Measurements from ENCODE around the gene ARHGAP28.
"Not testable (repeated sequence)": the region's sequence is repeated elsewhere in the genome, so short reads cannot be mapped to it uniquely, and the experiment has no call there.

Gene ARHGAP28

DNA sequence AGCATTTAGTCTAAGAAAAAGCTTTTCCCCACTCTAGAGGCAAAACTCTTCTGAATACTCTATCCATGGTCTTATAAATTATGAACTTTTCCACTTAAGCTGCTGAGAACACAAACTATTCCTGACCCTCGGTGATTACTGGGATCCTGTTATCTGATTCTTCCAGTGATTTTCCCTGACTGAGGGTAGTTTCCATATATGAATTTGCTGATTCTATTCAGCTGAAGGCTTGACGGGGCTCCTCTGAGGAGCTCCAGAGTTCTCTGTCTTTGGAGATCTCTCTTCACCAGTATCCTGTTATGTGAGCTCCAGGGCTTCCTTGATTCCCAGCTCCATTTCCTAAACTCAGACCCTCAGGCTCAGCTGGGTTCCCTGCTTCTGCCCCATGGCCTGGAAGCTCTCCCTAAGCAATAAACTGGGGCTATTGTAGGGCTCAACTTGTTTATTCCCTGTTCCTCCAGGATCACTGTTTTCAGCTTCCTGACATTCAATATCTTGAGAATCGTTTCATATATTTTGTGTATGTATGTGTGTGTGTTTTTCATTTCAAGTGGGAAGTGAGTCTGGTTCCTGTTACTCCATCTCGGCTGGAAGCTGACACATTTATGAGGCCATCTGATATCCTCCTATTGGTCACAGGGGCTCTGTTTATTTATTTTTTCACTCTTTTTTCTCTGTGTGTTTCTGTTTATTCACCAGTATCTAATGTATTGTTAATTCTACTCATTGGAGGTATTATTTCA lies 78.2 kb downstream of the ARHGAP28 start:
- no peak for DNase-seq (ENCODE audit: extremely low read depth in 1 of 2, low read depth in 1 of 2)

DNA sequence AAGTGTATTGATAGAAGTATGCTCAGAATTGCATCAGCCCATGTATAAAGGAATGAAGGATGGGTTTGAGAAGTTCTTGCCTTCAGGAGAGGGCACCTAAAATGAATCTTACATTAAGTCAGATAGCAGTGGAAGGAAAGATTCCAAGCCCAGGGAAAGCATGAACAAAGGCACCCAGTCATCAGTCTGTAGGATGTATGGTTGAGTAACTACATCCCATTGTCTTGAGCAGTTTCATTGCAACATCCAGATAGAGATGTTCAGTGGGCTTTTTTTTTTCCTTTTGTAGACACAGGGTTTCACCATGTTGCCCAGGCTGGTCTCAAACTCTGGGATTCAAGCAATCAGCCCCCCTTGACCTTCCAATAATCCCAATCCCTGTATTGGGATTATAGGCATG lies 80.7 kb downstream of the ARHGAP28 start:
- no peak for DNase-seq (ENCODE audit: extremely low read depth in 1 of 2, low read depth in 1 of 2)

DNA sequence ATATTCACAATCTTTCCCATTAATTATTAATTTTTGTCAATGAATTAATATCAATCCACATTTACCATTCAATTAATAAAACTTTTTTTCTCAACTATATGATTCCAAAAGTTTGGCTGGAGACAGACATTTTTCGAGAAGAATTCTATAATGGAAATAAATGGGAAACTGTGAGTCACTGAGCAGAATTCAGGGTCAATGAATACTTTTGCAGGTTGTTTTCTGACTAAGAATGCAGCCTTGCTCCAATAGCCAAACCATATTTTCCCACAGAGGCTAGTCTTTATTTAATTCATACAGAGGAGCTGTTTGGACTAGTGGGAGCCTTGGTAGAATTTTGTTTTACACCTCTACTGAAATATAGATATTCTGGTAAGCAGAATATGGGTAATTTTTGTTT lies 82.3 kb downstream of the ARHGAP28 start:
- DNase-seq (ENCODE audit: extremely low read depth in 1 of 2, low read depth in 1 of 2), result no peak

DNA sequence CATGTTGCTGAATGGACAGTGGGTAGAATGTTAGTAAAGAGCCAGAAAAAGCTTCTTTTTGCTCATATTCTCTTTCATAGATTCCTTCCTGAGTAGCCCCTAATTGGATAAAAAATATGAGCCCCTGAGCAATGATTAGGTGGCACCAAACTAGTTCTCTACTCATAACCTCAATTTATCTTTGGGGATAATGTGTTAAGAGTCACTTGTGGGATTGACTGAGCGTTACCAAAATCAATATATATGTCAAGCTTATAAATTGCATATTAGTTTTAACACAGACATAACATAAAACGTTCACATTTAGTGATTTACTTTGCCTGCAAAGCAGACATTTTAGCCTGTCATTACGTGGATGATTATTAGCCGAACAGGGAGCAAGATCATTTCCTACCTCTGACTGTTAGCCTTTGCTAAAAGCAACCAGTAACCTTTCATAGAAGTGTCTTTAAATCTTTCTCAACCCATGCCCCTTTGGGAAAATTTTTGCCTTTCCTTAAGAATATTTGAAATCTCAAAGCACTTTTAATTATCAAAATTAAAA lies 85.4 kb downstream of the ARHGAP28 start:
- no peak for DNase-seq (ENCODE audit: extremely low read depth in 1 of 2, low read depth in 1 of 2)

DNA sequence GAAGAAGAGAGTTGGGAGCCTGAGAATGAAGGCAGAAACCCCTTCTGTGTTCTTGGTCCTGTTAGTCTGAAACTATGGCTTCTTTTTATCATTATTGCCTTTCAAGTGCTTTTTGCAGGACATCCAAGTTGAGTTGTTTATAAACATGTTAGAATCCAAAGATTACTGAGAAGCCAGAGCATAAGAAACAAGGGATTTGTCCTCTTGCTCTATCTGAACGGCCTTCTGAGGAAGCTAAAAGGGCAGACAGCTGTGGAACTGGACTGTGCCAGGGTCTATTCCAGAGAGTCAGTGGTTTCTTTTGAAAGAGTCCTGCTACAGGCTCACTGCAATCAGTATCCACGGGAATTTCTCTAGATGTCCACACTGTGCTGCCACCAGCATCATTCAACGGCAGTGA lies 86.6 kb downstream of the ARHGAP28 start:
- no peak for DNase-seq (ENCODE audit: extremely low read depth in 1 of 2, low read depth in 1 of 2)

DNA sequence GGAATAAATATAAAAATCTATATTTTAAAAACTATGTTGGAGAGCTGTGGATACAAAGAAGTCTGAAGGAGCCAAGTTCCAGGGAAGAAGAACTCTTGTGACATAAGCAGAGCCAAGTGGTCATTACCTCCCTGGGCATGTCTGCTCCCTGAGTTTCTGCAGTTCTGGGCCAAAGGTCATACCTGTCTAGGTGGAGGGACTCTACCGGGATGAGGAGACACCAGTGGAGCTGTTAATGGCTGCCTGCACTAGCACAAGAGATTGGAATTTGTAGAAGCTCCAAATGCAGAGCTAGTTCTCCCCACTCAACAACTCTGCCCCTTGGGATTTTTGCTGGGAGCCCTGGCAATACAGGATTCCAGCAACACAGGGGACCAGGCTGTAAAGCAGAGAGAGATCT lies 89.8 kb downstream of the ARHGAP28 start:
- no peak for DNase-seq (ENCODE audit: extremely low read depth in 1 of 2, low read depth in 1 of 2)

DNA sequence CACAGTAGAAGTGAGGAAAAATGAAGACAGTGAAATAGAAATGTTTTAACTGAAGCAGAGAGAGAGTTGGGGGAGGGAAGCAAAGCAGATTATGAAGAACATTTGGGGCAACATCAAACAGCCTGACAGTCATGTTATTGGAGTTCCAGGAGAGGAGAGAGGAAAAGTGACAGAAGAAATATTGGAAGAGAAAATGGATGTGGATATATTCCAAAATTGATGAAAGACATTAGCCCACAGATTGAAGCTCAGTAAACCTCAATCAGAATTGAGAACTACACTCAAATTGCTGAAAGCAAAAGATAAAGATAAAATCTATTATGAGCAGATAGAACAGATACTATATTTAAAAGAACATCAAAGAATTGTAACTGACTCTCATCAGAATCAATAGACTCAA lies 90.8 kb downstream of the ARHGAP28 start:
- no peak for DNase-seq (ENCODE audit: extremely low read depth in 1 of 2, low read depth in 1 of 2)

DNA sequence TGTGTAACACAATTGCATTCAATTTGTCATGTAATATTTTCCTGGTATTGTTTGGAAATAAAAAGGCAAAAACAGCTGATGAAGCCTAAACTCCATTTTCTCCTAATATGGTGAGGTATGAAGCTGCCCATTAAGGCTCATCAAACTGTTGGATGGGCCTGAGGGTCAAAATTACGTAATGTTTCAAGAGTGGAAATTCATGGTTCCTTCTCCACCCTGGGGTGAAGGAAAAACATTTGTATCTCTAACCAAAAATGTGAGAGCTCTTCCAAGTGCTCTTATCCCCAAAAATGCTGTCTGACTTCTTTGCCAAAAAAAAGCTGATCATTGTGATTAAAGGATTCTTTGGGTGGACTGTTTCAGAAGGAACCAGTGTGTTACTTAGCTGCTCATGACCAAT lies 91.8 kb downstream of the ARHGAP28 start:
- no peak for DNase-seq (ENCODE audit: extremely low read depth in 1 of 2, low read depth in 1 of 2)

DNA sequence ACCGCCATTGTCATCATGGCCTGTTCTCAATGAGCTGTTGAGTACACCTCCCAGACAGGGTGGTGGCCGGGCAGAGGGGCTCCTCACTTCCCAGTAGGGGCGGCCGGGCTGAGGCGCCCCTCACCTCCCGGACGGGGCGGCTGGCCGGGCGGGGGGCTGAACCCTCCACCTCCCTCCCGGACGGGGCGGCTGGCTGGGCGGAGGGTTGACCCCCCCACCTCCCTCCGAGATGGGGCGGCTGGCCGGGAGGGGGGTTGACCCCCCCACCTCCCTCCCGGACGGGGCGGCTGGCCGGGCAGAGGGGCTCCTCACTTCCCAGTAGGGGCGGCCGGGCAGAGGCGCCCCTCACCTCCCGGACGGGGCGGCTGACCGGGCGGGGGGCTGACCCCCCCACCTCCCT lies 97.6 kb downstream of the ARHGAP28 start:
- DNase-seq (ENCODE audit: extremely low read depth in 1 of 2, low read depth in 1 of 2), result not testable (repeated sequence)

DNA sequence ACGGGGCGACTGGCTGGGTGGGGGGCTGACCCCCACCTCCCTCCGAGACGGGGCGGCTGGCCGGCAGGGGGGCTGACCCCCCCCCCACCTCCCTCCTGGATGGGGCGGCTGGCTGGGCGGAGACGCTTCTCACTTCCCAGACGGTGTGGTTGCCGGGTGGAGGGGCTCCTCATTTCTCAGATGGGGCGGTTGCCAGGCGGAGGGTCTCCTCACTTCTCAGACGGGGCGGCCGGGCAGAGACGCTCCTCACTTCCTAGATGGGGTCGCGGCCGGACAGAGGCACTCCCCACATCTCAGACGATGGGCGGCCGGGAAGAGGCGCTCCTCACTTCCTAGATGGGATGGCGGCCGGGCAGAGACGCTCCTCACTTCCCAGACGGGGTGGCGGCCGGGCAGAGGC lies 98.0 kb downstream of the ARHGAP28 start:
- not testable (repeated sequence) for DNase-seq (ENCODE audit: extremely low read depth in 1 of 2, low read depth in 1 of 2)

DNA sequence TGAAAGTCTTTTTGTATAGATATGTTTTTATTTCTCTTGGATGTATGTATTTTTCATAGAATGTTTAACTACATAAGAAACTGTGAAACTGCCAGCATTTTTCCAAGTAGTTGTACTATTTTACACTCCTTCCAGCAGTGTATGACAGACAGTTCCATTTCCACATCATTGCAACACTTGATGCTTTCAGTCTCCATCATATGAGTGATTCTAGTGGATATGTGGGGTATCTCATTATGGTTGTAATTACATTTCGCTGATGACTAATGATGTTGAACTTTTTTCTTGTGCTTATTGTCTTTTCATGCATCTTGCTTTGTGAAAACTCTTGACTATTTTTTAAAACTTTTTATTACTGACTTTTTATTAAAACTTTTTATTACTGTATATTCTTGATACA lies 101.4 kb downstream of the ARHGAP28 start:
- DNase-seq (ENCODE audit: extremely low read depth in 1 of 2, low read depth in 1 of 2), result no peak

DNA sequence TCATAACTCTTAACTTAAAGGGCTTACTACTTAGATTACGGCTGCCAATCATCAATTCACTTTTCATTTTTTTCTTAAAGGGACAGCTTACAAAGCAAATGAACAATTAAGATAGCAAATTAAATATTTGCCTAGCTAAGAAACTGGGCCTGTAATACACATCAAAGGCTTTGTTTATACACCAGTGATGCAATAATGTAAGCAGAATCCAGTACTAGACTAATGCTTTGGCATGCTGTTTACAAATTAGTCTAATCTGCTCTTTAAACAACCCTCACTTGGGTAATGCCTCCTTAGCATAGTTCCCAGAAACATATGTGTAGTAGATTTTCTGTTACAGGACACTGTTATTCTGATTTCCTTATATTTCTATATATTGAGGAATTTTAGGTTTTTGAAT lies 105.8 kb downstream of the ARHGAP28 start:
- DNase-seq (ENCODE audit: extremely low read depth in 1 of 2, low read depth in 1 of 2), result no peak

DNA sequence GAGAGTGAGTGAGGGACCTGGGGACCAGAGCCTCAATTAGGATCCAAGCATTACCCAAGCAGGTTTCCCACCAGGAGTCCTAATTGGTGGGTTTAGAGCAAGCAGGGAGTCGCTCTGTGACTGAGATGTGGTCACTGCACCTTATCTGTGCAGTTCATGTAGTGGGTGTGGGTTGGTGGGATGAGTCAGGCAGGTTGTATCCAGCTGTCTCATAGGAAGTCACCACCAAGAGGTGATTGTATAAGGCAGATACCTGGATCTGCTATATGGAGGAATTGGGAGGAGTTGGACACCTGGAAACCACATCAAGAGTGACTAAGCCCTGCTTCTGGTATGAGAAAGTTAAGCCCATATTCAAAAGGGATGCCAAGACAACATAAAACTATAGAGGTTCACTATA lies 106.8 kb downstream of the ARHGAP28 start:
- DNase-seq (ENCODE audit: extremely low read depth in 1 of 2, low read depth in 1 of 2), result no peak

DNA sequence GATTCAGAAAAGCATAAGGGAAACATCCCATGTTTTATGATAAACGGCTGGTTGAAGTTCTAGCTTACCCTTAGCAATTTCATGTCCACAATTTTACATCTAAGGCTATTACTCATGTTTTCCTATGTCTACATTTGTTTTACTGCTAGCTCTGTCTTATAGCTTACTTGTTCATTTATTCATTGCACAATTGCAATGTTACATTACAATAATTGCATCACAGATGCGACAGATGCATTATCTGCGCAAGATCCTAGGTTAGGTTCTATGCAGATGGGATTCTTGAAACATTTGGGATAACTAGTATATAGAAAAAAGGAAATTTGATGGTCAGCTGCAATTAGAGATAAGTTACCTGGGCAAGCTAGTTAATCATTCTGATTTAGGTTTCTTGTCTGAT lies 108.4 kb downstream of the ARHGAP28 start:
- no peak for DNase-seq (ENCODE audit: extremely low read depth in 1 of 2, low read depth in 1 of 2)

DNA sequence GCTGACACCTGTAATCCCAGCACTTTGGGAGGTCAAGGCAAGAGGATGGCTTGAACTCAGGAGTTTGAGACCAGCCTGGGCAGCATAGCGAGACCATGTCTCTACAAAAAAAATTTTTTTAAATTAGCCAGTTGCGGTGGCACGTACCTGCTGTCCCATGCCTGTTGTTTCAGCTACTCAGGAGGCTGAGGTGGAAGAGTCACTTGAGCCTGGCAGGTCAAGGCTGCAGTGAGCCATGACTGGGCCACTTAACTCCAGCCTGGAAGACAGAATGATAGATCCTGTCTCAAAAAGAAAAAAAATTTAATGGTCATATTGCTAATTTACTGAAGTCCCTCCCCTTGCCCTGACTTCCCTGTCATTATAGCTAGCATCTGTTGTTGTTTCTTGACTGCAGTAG lies 112.6 kb downstream of the ARHGAP28 start:
- DNase-seq (ENCODE audit: extremely low read depth in 1 of 2, low read depth in 1 of 2), result no peak

DNA sequence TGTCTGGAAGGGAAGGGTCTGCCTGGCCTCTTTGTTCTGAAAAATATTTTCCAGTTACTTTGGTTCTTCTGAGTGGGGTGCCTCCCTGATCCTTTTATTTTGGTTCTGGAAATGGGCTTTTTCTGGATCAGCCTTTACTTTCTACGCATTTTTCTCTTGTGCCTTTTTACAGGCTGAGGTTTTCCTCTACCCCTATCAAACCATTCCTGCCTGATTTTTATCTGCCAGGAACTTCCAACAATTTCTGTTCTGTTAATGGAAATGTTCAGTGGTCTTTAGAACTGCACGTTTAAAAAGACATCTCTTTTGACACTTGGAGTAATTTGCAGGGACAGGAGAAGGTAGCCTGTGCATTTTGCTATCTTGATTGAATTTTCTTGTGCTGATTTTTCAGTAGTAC lies 113.8 kb downstream of the ARHGAP28 start:
- no peak for DNase-seq (ENCODE audit: extremely low read depth in 1 of 2, low read depth in 1 of 2)

DNA sequence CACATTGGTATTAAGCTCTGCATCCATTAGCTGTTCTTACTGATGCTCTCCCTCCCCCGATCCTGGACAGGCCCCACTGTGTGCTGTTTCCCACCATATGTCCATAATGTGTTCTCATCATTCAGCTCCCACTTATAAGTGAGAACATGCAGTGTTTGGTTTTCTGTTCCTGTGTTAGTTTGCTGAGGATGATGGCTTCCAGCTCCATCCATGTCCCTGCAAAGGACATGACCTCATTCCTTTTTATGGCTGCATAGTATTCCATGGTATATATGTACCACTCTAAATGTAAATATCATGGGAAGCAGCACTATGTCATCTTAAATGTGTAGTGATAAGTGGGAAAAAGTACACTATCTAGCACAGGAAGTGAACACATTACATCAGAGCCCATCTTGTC lies 116.0 kb downstream of the ARHGAP28 start:
- DNase-seq (ENCODE audit: extremely low read depth in 1 of 2, low read depth in 1 of 2), result not testable (repeated sequence)

DNA sequence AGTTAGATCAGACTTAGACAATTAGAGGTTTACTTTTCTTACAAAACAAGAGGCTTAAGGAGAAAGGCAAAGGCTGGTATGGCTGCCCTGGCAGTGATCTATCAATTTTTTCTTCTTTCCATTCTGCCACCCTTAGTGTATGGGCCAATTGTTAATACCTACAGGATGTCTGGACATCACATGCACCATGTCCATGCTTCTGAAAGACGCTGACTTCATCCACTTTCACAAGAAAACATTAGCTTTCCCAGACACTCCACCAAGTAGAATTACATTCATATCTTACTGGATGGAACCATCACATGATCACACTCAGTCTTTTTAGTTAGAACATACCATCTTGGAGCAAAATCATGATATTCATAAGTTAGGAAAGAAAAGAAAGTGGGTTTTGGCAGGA lies 120.9 kb downstream of the ARHGAP28 start:
- no peak for DNase-seq (ENCODE audit: extremely low read depth in 1 of 2, low read depth in 1 of 2)

DNA sequence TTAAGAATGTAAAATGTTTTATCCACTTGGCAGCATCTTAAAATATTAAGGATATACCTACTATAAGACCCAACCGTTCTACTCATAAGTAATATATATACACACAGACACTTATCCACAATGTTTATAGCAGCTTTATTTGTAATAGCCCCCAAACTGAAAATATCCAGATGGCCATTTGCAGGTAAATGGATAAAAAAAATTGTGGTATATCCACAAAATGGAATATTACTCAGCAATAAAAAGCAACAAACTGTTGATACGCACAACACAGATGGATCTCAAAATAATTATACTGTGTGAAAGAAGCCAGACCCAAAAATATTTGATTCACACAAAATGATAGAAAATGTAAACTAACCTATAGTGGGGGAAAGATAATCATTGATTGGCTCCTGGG lies 122.0 kb downstream of the ARHGAP28 start:
- DNase-seq (ENCODE audit: extremely low read depth in 1 of 2, low read depth in 1 of 2), result no peak

DNA sequence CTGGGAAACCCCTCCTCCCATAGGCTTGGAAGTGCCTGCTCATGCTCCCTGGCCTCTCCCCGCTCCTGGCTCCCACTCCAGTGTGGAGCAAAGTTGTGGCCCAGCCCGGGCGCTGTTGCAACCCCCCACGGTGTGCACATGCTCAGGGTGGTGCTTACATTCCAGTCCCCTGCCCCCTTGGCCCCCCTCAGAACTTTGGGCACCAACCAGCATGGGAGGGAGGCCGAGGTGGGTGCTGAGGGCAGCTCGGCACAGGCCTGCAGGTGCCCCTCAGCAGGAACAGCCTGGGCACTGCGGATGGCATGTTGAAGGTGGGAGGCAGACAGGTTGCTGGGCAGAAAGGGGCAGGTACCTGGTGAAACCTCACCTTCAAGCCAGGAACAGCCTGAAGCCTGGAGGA lies 125.3 kb downstream of the ARHGAP28 start:
- no peak for DNase-seq (ENCODE audit: extremely low read depth in 1 of 2, low read depth in 1 of 2)

DNA sequence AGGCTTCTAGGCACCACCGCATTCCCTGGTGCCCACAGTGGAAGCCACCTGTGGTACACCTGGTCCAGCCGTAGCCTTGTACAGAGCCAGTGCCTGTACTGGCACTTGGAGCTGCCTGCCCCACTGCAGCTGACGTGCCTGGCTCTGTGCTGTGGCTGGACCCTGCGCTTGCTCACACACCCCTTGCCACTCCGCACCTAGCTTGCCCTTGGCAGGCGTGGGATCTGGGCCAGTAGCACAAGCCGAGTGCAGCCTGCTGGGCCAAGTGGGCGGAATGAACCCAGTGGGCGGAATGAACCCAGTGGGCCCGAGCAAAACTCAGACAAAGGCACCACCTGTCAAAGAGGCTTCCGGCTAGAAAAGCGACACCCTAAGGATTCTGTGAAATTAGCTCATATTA lies 126.3 kb downstream of the ARHGAP28 start:
- DNase-seq (ENCODE audit: extremely low read depth in 1 of 2, low read depth in 1 of 2), result no peak

DNA sequence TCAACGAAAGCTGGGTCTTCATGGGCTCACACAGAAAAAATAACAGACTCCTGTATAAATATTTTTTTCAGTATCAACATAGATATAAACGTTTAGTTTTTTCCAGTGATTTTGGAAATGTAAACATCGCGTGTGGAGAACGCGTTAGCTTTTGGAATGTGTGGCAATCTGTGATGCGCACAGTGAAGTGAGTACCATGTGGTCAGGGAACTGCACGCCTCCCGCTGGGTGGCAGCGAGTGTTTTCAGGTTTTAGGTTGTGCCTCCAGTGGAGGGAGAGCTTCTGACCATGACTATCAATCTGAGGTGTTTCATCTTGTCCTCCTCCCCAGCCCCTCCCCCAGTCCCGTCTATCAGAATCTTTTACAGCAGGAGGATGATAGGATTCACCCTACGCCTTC lies 127.8 kb downstream of the ARHGAP28 start:
- DNase-seq (ENCODE audit: extremely low read depth in 1 of 2, low read depth in 1 of 2), result no peak
